ENCODE results near the gene ACAA1. TPM values are rescaled to one million over a fixed set of nuclear protein-coding genes. Genes with fewer than 3 reads are reported as not detected.

Gene ACAA1
- total and polyA plus RNA-seq, 2 donors (not counting 1 experiment from before 2014, with no cell fraction given), result 98.4 to 143 TPM

GRCh38 chr3:38151667-38152265 is 14.8 kb upstream of the ACAA1 start:
- Mint-ChIP-seq H3K4me1 (peaks cover 50% of the 10 kb centered on the region), H3K4me3 (no peak overlapping the region), H3K27me3 (no peaks in the 10 kb centered on the region), H3K9me3 (ENCODE audit: insufficient read depth) (no peaks in the 10 kb centered on the region), H3K27ac (peak overlapping the region; percentile 56)
- intact Hi-C loops (cut with micrococcal nuclease), result loop anchor here (2.0 kb wide), 1 partner anchor 13 kb away; the partner anchor contains the start of gene MYD88
- H3K9ac ChIP-seq (ENCODE audit: low read length), result no peak overlapping the region
- no peak for TF ChIP-seq EZH2 (IDR thresholded peaks at IDR 0.05; ENCODE audit: borderline replicate concordance, insufficient read depth, low read depth, low read length, poor library complexity, severe bottlenecking)
- no peak for TF ChIP-seq CTCF (IDR thresholded peaks at IDR 0.05)
- no peak overlapping the region for H3K4me2 ChIP-seq (replicated peaks; ENCODE audit: low read depth, low read length, poor library complexity, severe bottlenecking)
- CTCF ChIA-PET, result interaction anchor here (0.7 to 0.8 kb wide), 2 partner anchors 14 to 80 kb away, joined by 3 to 5 read pairs; partner anchors contain the start of gene ACAA1
- peak overlapping the region; percentile 13 for H2AFZ ChIP-seq (ENCODE audit: insufficient read depth, low read depth, low read length, poor library complexity, severe bottlenecking)
- H3K4me3 ChIP-seq (ENCODE audit: control extremely low read depth in 1 of 5, extremely low read depth in 1 of 5, insufficient read depth in 1 of 5, low read depth in 2 of 5, low read length in 4 of 5), result no peak overlapping the region
- H3K79me2 ChIP-seq (ENCODE audit: control insufficient read depth, insufficient read depth, low read length), result no peaks in the 10 kb centered on the region
- H4K20me1 ChIP-seq (ENCODE audit: control insufficient read depth, insufficient read depth, low read length, poor library complexity, severe bottlenecking), result no peaks in the 10 kb centered on the region
- POLR2A ChIA-PET, result no interaction called here
- no peaks in the 10 kb centered on the region for H3K27me3 ChIP-seq (replicated peaks in 1 of 4; ENCODE audit: control extremely low read depth in 1 of 4, control insufficient read depth in 3 of 4, insufficient read depth in 4 of 4, low read length in 3 of 4)
- DNase-seq (peak; percentile 25), ATAC-seq (ENCODE audit: low read depth) (peak; percentile 44)
- H3K4me1 ChIP-seq (ENCODE audit: control insufficient read depth in 2 of 2, insufficient read depth in 2 of 2, low read length in 2 of 2), result peaks cover 23 to 40% of the 10 kb centered on the region in 2 donors
- no peaks in the 10 kb centered on the region for H3K36me3 ChIP-seq (replicated peaks in 1 of 2; ENCODE audit: control extremely low read depth in 1 of 2, control insufficient read depth in 1 of 2, extremely low read depth in 1 of 2, insufficient read depth in 2 of 2, low read length in 1 of 2)
- H3K9me3 ChIP-seq (ENCODE audit: control extremely low read depth in 1 of 3, control insufficient read depth in 2 of 3, insufficient read depth in 1 of 3, low read length in 2 of 3), result peaks cover 0 to 5% (median 5%) of the 10 kb centered on the region in 3 donors
- no peak overlapping the region for H3K27ac ChIP-seq (ENCODE audit: low read length in 2 of 2)
- WGBS (ENCODE audit: insufficient coverage), result no CpG with 5 or more reads among the region's 3 CpGs

GRCh38 chr3:38150780-38151528 is 14.0 kb upstream of the ACAA1 start:
- DNase-seq, result no peak
- 60% methylated on average over 1 of the region's 3 CpGs for WGBS (ENCODE audit: insufficient coverage)
- Mint-ChIP-seq H3K27ac (peak overlapping the region; percentile 3), H3K9me3 (ENCODE audit: insufficient read depth) (peaks cover 4% of the 10 kb centered on the region), H3K4me1 (peaks cover 50% of the 10 kb centered on the region), H3K27me3 (no peaks in the 10 kb centered on the region), H3K4me3 (no peak overlapping the region)
- no peaks in the 10 kb centered on the region for H4K20me1 ChIP-seq (ENCODE audit: control insufficient read depth, insufficient read depth, low read length, poor library complexity, severe bottlenecking)
- peaks cover 23 to 40% of the 10 kb centered on the region in 2 donors for H3K4me1 ChIP-seq (ENCODE audit: control insufficient read depth in 2 of 2, insufficient read depth in 2 of 2, low read length in 2 of 2)
- no peaks in the 10 kb centered on the region for H3K27me3 ChIP-seq (replicated peaks in 1 of 4; ENCODE audit: control extremely low read depth in 1 of 4, control insufficient read depth in 3 of 4, insufficient read depth in 4 of 4, low read length in 3 of 4)
- TF ChIP-seq EZH2 (IDR thresholded peaks at IDR 0.05; ENCODE audit: borderline replicate concordance, insufficient read depth, low read depth, low read length, poor library complexity, severe bottlenecking) (no peak), CTCF (IDR thresholded peaks at IDR 0.05) (no peak)
- no peak overlapping the region for H3K4me3 ChIP-seq (ENCODE audit: control extremely low read depth in 1 of 5, extremely low read depth in 1 of 5, insufficient read depth in 1 of 5, low read depth in 2 of 5, low read length in 4 of 5)
- ATAC-seq (ENCODE audit: low read depth), result no peak
- peak overlapping the region; percentile 13 for H2AFZ ChIP-seq (ENCODE audit: insufficient read depth, low read depth, low read length, poor library complexity, severe bottlenecking)
- H3K9ac ChIP-seq (ENCODE audit: low read length), result no peak overlapping the region
- POLR2A ChIA-PET, result no interaction called here
- no peak overlapping the region for H3K27ac ChIP-seq (ENCODE audit: low read length in 2 of 2)
- H3K79me2 ChIP-seq (ENCODE audit: control insufficient read depth, insufficient read depth, low read length), result no peaks in the 10 kb centered on the region
- CTCF ChIA-PET, result interaction anchor here (0.8 kb wide), 1 partner anchor 14 kb away, joined by 3 read pairs; the partner anchor contains the start of gene ACAA1
- peaks cover 4 to 9% (median 8%) of the 10 kb centered on the region in 3 donors for H3K9me3 ChIP-seq (ENCODE audit: control extremely low read depth in 1 of 3, control insufficient read depth in 2 of 3, insufficient read depth in 1 of 3, low read length in 2 of 3)
- H3K36me3 ChIP-seq (replicated peaks in 1 of 2; ENCODE audit: control extremely low read depth in 1 of 2, control insufficient read depth in 1 of 2, extremely low read depth in 1 of 2, insufficient read depth in 2 of 2, low read length in 1 of 2), result no peaks in the 10 kb centered on the region
- no peak overlapping the region for H3K4me2 ChIP-seq (replicated peaks; ENCODE audit: low read depth, low read length, poor library complexity, severe bottlenecking)
- intact Hi-C loops (cut with micrococcal nuclease), result no loop called here

Measured in B cell (primary cell).